K562 (cell line): ENCODE measurements around the gene SAFB. TPM values are rescaled to one million over a fixed set of nuclear protein-coding genes. Genes with fewer than 3 reads are reported as not detected.

Experiments
- ATAC-seq: fragments of 200-7000 bp; cut with Tn5 transposase; 3 replicates; pipeline ENCODE4 v1.9.1; 2020; ENCODE audit warnings: moderate library complexity
- BruUV-seq: library from RNA; stranded (reverse); fragments of 400-500 nt; replicated peaks from 2 replicates; lab custom pipeline; 2021; lab: Mats Ljungman, UMichigan
- CTCF ChIA-PET: fragments of 300-600 bp; formaldehyde crosslinking; extraction: SDS; loops from one replicate; lab custom pipeline; 2021; ENCODE audit warnings: low intra/inter-chr PET ratio; lab: Yijun Ruan, JAX
- POLR2A ChIA-PET: fragments of 300-600, 350-650 bp; sonication (Branson Sonifier 250); formaldehyde crosslinking; extraction: SDS; loops from one replicate; lab custom pipeline; 2021; ENCODE audit warnings: antibody characterized with exemption, inconsistent platforms; lab: Yijun Ruan, JAX
- DNase-seq, 4 experiments: peaks; one replicate each; pipeline versions ENCODE4 v3.0.0 to v3.0.0-alpha.2; 2011 to 2018; ENCODE audit warnings: low spot score in 3 of 4, mixed read lengths in 3 of 4; ENCODE audit errors: extremely low read depth in 1 of 4
- FAIRE-seq: peaks from 2 replicates; lab custom pipeline; 2011; peaks lifted over from hg19 to GRCh38; lab: Jason Lieb, UNC
- H2AFZ ChIP-seq: 2 replicates; pipeline ENCODE4 v1.6.0; 2011; ENCODE audit warnings: low read depth, low read length, control low read depth, inconsistent platforms
- H3K27ac ChIP-seq: fragments of 200-600 bp; 3 replicates; pipeline ENCODE4 v1.8.0; 2011; ENCODE audit warnings: low read depth, mild to moderate bottlenecking, control low read depth, inconsistent platforms, low read length, moderate library complexity, mixed read lengths; ENCODE audit errors: extremely low read depth
- H3K27me3 ChIP-seq, 2 experiments: fragments of 300-600 bp in 1 of 2; 2 replicates in 1 of 2; 3 replicates in 1 of 2; pipeline versions ENCODE4 v1.6.0 to v1.8.0; 2011; ENCODE audit warnings: inconsistent platforms in 2 of 2, low read length in 2 of 2, mild to moderate bottlenecking in 1 of 2, mixed read lengths in 1 of 2, moderate library complexity in 1 of 2; ENCODE audit not compliant: control insufficient read depth in 2 of 2, insufficient read depth in 2 of 2
- H3K36me3 ChIP-seq: fragments of 300-600 bp; 3 replicates; pipeline ENCODE4 v1.8.0; 2011; ENCODE audit warnings: mild to moderate bottlenecking, low read length, inconsistent platforms; ENCODE audit not compliant: control insufficient read depth, insufficient read depth
- H3K4me1 ChIP-seq, 2 experiments: fragments of 200-600 bp in 1 of 2; replicated peaks in 1 of 2; 2 replicates in 1 of 2; 3 replicates in 1 of 2; pipeline versions ENCODE4 v1.5.1 to v1.8.0; 2011; ENCODE audit warnings: inconsistent platforms in 2 of 2, low read length in 2 of 2, mild to moderate bottlenecking in 1 of 2, mixed read lengths in 1 of 2, moderate library complexity in 1 of 2; ENCODE audit not compliant: control insufficient read depth in 2 of 2, insufficient read depth in 2 of 2
- H3K4me2 ChIP-seq: 2 replicates; pipeline ENCODE4 v1.6.1; 2011; ENCODE audit warnings: low read length, control low read depth, inconsistent platforms, mixed read lengths; ENCODE audit not compliant: insufficient read depth
- H3K4me3 ChIP-seq: fragments of 200-600 bp; sonication (generic), shearing (Covaris generic); 2 replicates; pipeline ENCODE4 v1.5.1; 2016; ENCODE audit warnings: control low read depth, inconsistent platforms
- H3K79me2 ChIP-seq: fragments of 200-600 bp; 3 replicates; pipeline ENCODE4 v1.8.0; 2011; ENCODE audit warnings: low read length, inconsistent platforms; ENCODE audit not compliant: control insufficient read depth, insufficient read depth
- H3K9ac ChIP-seq, 2 experiments: 2 replicates each; pipeline versions ENCODE4 v1.6.0 to v1.6.1; 2011; ENCODE audit warnings: low read depth in 2 of 2, low read length in 2 of 2, control low read depth in 1 of 2, inconsistent platforms in 1 of 2, mild to moderate bottlenecking in 1 of 2, mixed read lengths in 1 of 2; ENCODE audit not compliant: insufficient read depth in 1 of 2
- H3K9me1 ChIP-seq: one replicate; pipeline ENCODE4 v1.6.0; 2011; ENCODE audit warnings: inconsistent platforms, mild to moderate bottlenecking, low read length, moderate library complexity; ENCODE audit not compliant: control insufficient read depth, insufficient read depth
- H3K9me3 ChIP-seq: replicated peaks from 2 replicates; pipeline ENCODE4 v1.5.1; 2011; ENCODE audit warnings: low read depth, low read length, inconsistent platforms; ENCODE audit not compliant: control insufficient read depth, insufficient read depth
- H4K20me1 ChIP-seq: replicated peaks from 2 replicates; pipeline ENCODE4 v1.6.1; 2011; ENCODE audit warnings: low read length, inconsistent platforms, mixed read lengths; ENCODE audit not compliant: control insufficient read depth, insufficient read depth
- BACH1 ChIP-seq: fragments of 200-800 bp; sonication (Bioruptor generic); IDR thresholded peaks from 2 replicates; pipeline ENCODE4 v1.6.1; 2016; ENCODE audit warnings: missing genetic modification characterization, missing compliant biosample characterization
- CC2D1A ChIP-seq: fragments of 450-650 bp; IDR thresholded peaks from 2 replicates; pipeline ENCODE4 v1.6.1; 2017; ENCODE audit warnings: mild to moderate bottlenecking
- HDAC8 ChIP-seq: fragments of 450-650 bp; IDR thresholded peaks from 2 replicates; pipeline ENCODE4 v1.6.1; 2016; ENCODE audit warnings: mild to moderate bottlenecking, missing genetic modification characterization, moderate library complexity, missing compliant biosample characterization
- JUN ChIP-seq, 2 experiments: sonication (generic) in 1 of 2; formaldehyde crosslinking in 1 of 2; IDR thresholded peaks; 2 replicates each; pipeline versions ENCODE4 v1.6.1 to v1.8.0; 2012 to 2022; ENCODE audit warnings: borderline replicate concordance in 2 of 2, mild to moderate bottlenecking in 2 of 2, improper control_type of control experiment in 1 of 2, low read depth in 1 of 2, low read length in 1 of 2, missing genetic modification reagents in 1 of 2
- NBN ChIP-seq: fragments of 450-650 bp; IDR thresholded peaks from 2 replicates; pipeline ENCODE4 v1.6.1; 2016; ENCODE audit warnings: low read depth, mild to moderate bottlenecking
- NFIX ChIP-seq: fragments of 250-450 bp; sonication (Bioruptor Pico); IDR thresholded peaks from 2 replicates; pipeline ENCODE4 v1.4.0; 2020; ENCODE audit warnings: low read depth, mild to moderate bottlenecking, moderate library complexity
- NFYB ChIP-seq: IDR thresholded peaks from 2 replicates; pipeline ENCODE4 v1.6.1; 2011; ENCODE audit warnings: mild to moderate bottlenecking, moderate library complexity; ENCODE audit not compliant: insufficient read length; ENCODE audit errors: extremely low read depth
- PHB ChIP-seq: fragments of 250-450 bp; sonication (Bioruptor Pico); IDR thresholded peaks from 2 replicates; pipeline ENCODE4 v1.5.0; 2021
- POLR2AphosphoS2 ChIP-seq: IDR thresholded peaks from 2 replicates; pipeline ENCODE4 v1.6.1; 2012; ENCODE audit warnings: low read length, improper control_type of control experiment
- RAD51 ChIP-seq: fragments of 450-650 bp; IDR thresholded peaks from 2 replicates; pipeline ENCODE4 v1.7.1; 2016; ENCODE audit warnings: low read depth, mild to moderate bottlenecking, borderline replicate concordance
- RBM39 ChIP-seq: fragments of 200-400 bp; formaldehyde crosslinking; optimal IDR thresholded peaks from 2 replicates; pipeline ENCODE3; 2018; ENCODE audit warnings: low read depth, low read length
- SMAD4 ChIP-seq: fragments of 250-450 bp; sonication (Bioruptor Pico); conservative IDR thresholded peaks from 2 replicates; pipeline ENCODE4 v1.8.0; 2021; ENCODE audit warnings: inconsistent platforms, mild to moderate bottlenecking, moderate library complexity
- SUPT5H ChIP-seq: fragments of 450-650 bp; IDR thresholded peaks from 2 replicates; pipeline ENCODE4 v1.6.1; 2016
- WGBS: fragments of 100-300 bp; shearing (Covaris generic); methylation state at CpG from one replicate; pipeline ENCODE4 v1.1.6; 2016; ENCODE audit warnings: low coverage, mixed read lengths; ENCODE audit not compliant: insufficient coverage; ENCODE audit errors: missing lambda C conversion rate; 5-methylcytosine and 5-hydroxymethylcytosine counted together
- in situ Hi-C: fragments of 300-500 bp; cut with MboI; formaldehyde crosslinking; loops from 4 replicates; pipeline ENCODE4 v1.15.0; 2018; ENCODE audit warnings: inconsistent platforms, mixed read lengths
- intact Hi-C: fragments of 100-400 bp; cut with micrococcal nuclease; formaldehyde crosslinking; loops from 2 replicates; pipeline ENCODE4 v1.14.2; 2022
- polyA plus RNA-seq, 8 experiments: library from polyadenylated mRNA; depleted of rRNA in 4 of 8; stranded (reverse) in 5 of 8; unstranded in 3 of 8; fragments of >200 nt; fragmentation: Nextera tagmentation in 2 of 8; fragmentation: Illumina TruSeq in 1 of 8; extraction: Ambion mirVana in 2 of 8; extraction: Trizol in 1 of 8; gene quantifications; 2 replicates each; pipeline versions ENCODE4 v1.2.1 to v1.2.3, GENCODE V29; 2011 to 2014; ENCODE audit warnings: inconsistent platforms in 1 of 8, missing spikeins in 1 of 8
- total RNA-seq, 7 experiments: library from RNA; depleted of rRNA in 6 of 7; stranded (reverse); fragments of >200 nt in 6 of 7; fragmentation: Illumina TruSeq in 2 of 7; extraction: Trizol in 2 of 7; gene quantifications; 2 replicates each; pipeline versions ENCODE4 v1.2.1 to v1.2.3, GENCODE V29; 2011 to 2021; ENCODE audit warnings: low replicate concordance in 1 of 7
- TF ChIP-seq, protein P1 (sequence below): sonication (generic); formaldehyde crosslinking; IDR thresholded peaks from 2 replicates; pipeline ENCODE4 v1.8.1; 2023; ENCODE audit warnings: mild to moderate bottlenecking, missing genetic modification reagents
- TF ChIP-seq, protein P2 (sequence below): fragments of 250-450 bp; sonication (Bioruptor Pico); IDR thresholded peaks from 2 replicates; pipeline ENCODE4 v1.9.0; 2021; ENCODE audit warnings: mild to moderate bottlenecking

SAFB gene
- total and polyA plus RNA-seq, 9 of the 15 experiments (the other 6 are each of a cell fraction or from before 2014, with no cell fraction given) = 1.1 to 151 (median 83.1) TPM

- peak; percentile 52 for TF ChIP-seq SUPT5H
- TF ChIP-seq NBN = no peak
- TF ChIP-seq SMAD4 = no peak
- TF ChIP-seq NFIX (CRISPR knock-in tag) = no peak
- no peak for TF ChIP-seq RBM39
- TF ChIP-seq, all 486 proteins: peak for 10
These were observed 74.4 kb downstream of the SAFB start (continued) for GRCh38 chr19:5697022-5697889.

DNA sequence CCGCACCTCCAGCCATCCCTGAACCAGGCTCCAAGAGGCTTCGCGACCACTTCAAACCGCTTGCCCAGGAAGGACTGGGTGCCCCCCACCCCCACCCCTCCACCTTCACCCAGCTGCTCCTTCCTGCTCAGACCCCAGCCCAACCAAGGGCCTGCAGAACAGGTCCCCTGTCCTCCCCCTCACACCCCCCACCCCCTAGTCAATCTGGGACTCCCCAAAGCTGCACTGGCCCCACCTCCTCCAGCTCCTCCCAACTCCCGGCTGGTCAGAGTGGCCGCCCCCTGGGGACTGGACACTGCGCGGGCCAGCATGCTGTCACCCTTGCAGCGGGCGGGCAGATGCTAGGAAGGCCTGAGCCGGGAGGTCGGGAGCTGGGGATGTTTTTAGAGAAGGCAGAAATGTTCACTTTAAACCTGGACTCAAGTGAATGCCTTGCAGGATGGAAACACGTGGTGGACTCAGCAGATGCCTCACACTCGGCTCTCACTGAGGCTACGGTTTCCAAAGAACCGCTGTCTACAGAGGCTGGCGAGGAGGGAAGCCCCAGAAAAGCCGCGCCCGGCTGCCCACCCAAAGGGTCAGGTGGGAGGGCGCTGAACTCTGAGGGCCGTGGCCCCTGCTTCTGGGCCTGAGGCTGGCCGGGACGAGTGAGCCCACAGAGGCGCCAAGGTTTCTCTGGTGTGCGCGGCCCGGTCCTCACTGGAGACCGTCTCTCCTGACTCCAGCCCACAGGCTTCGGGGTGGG, 75.2 kb downstream of the SAFB start:
- Histone ChIP-seq H3K9me1 (peaks cover 6% of the 10 kb centered on the region), H3K9ac (peak overlapping the region in 1 of 2 experiments; percentile 52; a peak in 1 of 4 replicates), H4K20me1 (peaks cover 41% of the 10 kb centered on the region), H3K36me3 (peaks cover 83% of the 10 kb centered on the region; the same call in 2 of the 3 replicates), H3K27me3 (no peaks in the 10 kb centered on the region), H3K9me3 (no peaks in the 10 kb centered on the region), H3K4me2 (no peak overlapping the region), H3K4me3 (no peak overlapping the region), H2AFZ (no peak overlapping the region), H3K27ac (no peak overlapping the region), H3K4me1 (peaks cover 0 to 58% of the 10 kb centered on the region in 2 experiments; a peak in 2 of 5 replicates), H3K79me2 (peaks cover 43% of the 10 kb centered on the region)
- CTCF ChIA-PET = no interaction called here
- WGBS = 89% methylated on average over 22 of the region's 30 CpGs
- ATAC-seq (peak; percentile 17), DNase-seq (no peak), FAIRE-seq (no peak)
- POLR2A ChIA-PET = interaction anchor here (0.7 to 2.7 kb wide), 4 partner anchors 8 to 21 kb away, joined by 4 to 34 read pairs (median 4); partner anchors contain the start of gene RPL36
- in situ Hi-C loops = no loop called here
- BruUV-seq = no TSS peak
- intact Hi-C loops = no loop called here
- TF ChIP-seq POLR2AphosphoS2 (peak; percentile 22; the same call in 1 of the 2 replicates), RAD51 (no peak), HDAC8 (tag) (no peak), CC2D1A (no peak), NFYB (no peak), BACH1 (tag) (no peak), JUN (IDR thresholded peaks at IDR 0.05; ENCODE audit: borderline replicate concordance, low read depth, low read length) (no peak), JUN (CRISPR knock-in tag; IDR thresholded peaks at IDR 0.05; ENCODE audit: borderline replicate concordance) (no peak), PHB (CRISPR knock-in tag) (no peak)
- TF ChIP-seq, protein P1, sequence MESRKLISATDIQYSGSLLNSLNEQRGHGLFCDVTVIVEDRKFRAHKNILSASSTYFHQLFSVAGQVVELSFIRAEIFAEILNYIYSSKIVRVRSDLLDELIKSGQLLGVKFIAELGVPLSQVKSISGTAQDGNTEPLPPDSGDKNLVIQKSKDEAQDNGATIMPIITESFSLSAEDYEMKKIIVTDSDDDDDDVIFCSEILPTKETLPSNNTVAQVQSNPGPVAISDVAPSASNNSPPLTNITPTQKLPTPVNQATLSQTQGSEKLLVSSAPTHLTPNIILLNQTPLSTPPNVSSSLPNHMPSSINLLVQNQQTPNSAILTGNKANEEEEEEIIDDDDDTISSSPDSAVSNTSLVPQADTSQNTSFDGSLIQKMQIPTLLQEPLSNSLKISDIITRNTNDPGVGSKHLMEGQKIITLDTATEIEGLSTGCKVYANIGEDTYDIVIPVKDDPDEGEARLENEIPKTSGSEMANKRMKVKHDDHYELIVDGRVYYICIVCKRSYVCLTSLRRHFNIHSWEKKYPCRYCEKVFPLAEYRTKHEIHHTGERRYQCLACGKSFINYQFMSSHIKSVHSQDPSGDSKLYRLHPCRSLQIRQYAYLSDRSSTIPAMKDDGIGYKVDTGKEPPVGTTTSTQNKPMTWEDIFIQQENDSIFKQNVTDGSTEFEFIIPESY (CRISPR knock-in tag) = peak; percentile 9; the same call in 1 of the 2 replicates
- TF ChIP-seq, protein P2, sequence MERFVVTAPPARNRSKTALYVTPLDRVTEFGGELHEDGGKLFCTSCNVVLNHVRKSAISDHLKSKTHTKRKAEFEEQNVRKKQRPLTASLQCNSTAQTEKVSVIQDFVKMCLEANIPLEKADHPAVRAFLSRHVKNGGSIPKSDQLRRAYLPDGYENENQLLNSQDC (CRISPR knock-in tag) = no peak
